Mesenchymal stem cell (in vitro differentiated cells and primary cell): ENCODE results near the gene SDF4.
A peak's percentile ranks its signal among the peaks of the same experiment; 100 is the strongest.

ENCODE experiments used
- DNase-seq: peaks from one replicate; pipeline ENCODE4 v3.0.0-alpha.2; 2013
- H2AFZ ChIP-seq: one replicate; pipeline ENCODE4 v1.6.1; 2013; ENCODE audit warnings: low read depth, mild to moderate bottlenecking, control low read depth, inconsistent platforms, low read length, moderate library complexity
- H2AK5ac ChIP-seq: 2 replicates; pipeline ENCODE4 v1.6.1; 2013; ENCODE audit warnings: low read length, moderate library complexity, mild to moderate bottlenecking, inconsistent platforms; ENCODE audit not compliant: severe bottlenecking
- H2BK120ac ChIP-seq: one replicate; pipeline ENCODE4 v1.6.1; 2013; ENCODE audit warnings: low read depth, mild to moderate bottlenecking, inconsistent platforms, low read length, moderate library complexity
- H2BK12ac ChIP-seq, 2 experiments: one replicate each; pipeline ENCODE4 v1.6.1; 2013; ENCODE audit warnings: inconsistent platforms in 2 of 2, low read length in 2 of 2, mild to moderate bottlenecking in 2 of 2, moderate library complexity in 2 of 2, control low read depth in 1 of 2
- H2BK15ac ChIP-seq: one replicate; pipeline ENCODE4 v1.6.1; 2013; ENCODE audit warnings: mild to moderate bottlenecking, low read depth, inconsistent platforms; ENCODE audit not compliant: poor library complexity, severe bottlenecking
- H2BK5ac ChIP-seq: 2 replicates; pipeline ENCODE4 v1.6.1; 2013; ENCODE audit warnings: low read depth, mild to moderate bottlenecking, low read length, control low read depth, inconsistent platforms; ENCODE audit not compliant: poor library complexity, severe bottlenecking
- H3K14ac ChIP-seq, 2 experiments: one replicate each; pipeline ENCODE4 v1.6.1; 2013; ENCODE audit warnings: inconsistent platforms in 2 of 2, low read length in 2 of 2, control low read depth in 1 of 2, mild to moderate bottlenecking in 1 of 2, moderate library complexity in 1 of 2
- H3K18ac ChIP-seq, 2 experiments: one replicate each; pipeline ENCODE4 v1.6.1; 2013; ENCODE audit warnings: inconsistent platforms in 2 of 2, low read length in 2 of 2, control low read depth in 1 of 2, low read depth in 1 of 2, mild to moderate bottlenecking in 1 of 2
- H3K23ac ChIP-seq, 2 experiments: one replicate each; pipeline ENCODE4 v1.6.1; 2013; ENCODE audit warnings: inconsistent platforms in 2 of 2, low read length in 2 of 2, mild to moderate bottlenecking in 2 of 2, moderate library complexity in 2 of 2, control low read depth in 1 of 2
- H3K27ac ChIP-seq: 2 replicates; pipeline ENCODE4 v1.5.1; 2013; ENCODE audit warnings: mild to moderate bottlenecking, moderate library complexity, low read length, control low read depth, inconsistent platforms; ENCODE audit not compliant: poor library complexity, severe bottlenecking
- H3K27me3 ChIP-seq, 2 experiments: 2 replicates each; pipeline versions ENCODE4 v1.6.1 to v1.7.0; 2013; ENCODE audit warnings: low read length in 2 of 2, mild to moderate bottlenecking in 2 of 2, moderate library complexity in 2 of 2, control low read depth in 1 of 2, inconsistent platforms in 1 of 2; ENCODE audit not compliant: control insufficient read depth in 1 of 2, insufficient read depth in 1 of 2
- H3K36me3 ChIP-seq, 2 experiments: 2 replicates each; pipeline versions ENCODE4 v1.6.1 to v1.7.0; 2013; ENCODE audit warnings: low read length in 2 of 2, control low read depth in 1 of 2, inconsistent platforms in 1 of 2, low read depth in 1 of 2, mild to moderate bottlenecking in 1 of 2; ENCODE audit not compliant: insufficient read depth in 2 of 2, control insufficient read depth in 1 of 2
- H3K4ac ChIP-seq, 2 experiments: one replicate each; pipeline ENCODE4 v1.6.1; 2013; ENCODE audit warnings: inconsistent platforms in 2 of 2, low read length in 2 of 2, mild to moderate bottlenecking in 2 of 2, moderate library complexity in 2 of 2, control low read depth in 1 of 2, low read depth in 1 of 2
- H3K4me1 ChIP-seq: 2 replicates; pipeline ENCODE4 v1.6.1; 2013; ENCODE audit warnings: low read depth, low read length, control low read depth; ENCODE audit not compliant: control insufficient read depth, insufficient read depth
- H3K4me2 ChIP-seq: 2 replicates; pipeline ENCODE4 v1.6.1; 2013; ENCODE audit warnings: low read length, mild to moderate bottlenecking, inconsistent platforms; ENCODE audit not compliant: poor library complexity, severe bottlenecking
- H3K4me3 ChIP-seq, 2 experiments: 2 replicates each; pipeline versions ENCODE4 v1.5.1 to v1.7.0; 2013; ENCODE audit warnings: low read length in 2 of 2, mild to moderate bottlenecking in 2 of 2, control low read depth in 1 of 2, low read depth in 1 of 2; ENCODE audit not compliant: insufficient read depth in 1 of 2
- H3K79me1 ChIP-seq: replicated peaks from 2 replicates; pipeline ENCODE4 v1.6.1; 2013; ENCODE audit warnings: mild to moderate bottlenecking, control low read depth, low read length, inconsistent platforms; ENCODE audit not compliant: poor library complexity, severe bottlenecking
- H3K9ac ChIP-seq: 2 replicates; pipeline ENCODE4 v1.7.0; 2013; ENCODE audit warnings: mild to moderate bottlenecking, low read length, moderate library complexity
- H3K9me3 ChIP-seq: 2 replicates; pipeline ENCODE4 v1.7.0; 2013; ENCODE audit warnings: mild to moderate bottlenecking, low read length; ENCODE audit not compliant: control insufficient read depth
- H4K8ac ChIP-seq: one replicate; pipeline ENCODE4 v1.6.1; 2013; ENCODE audit warnings: inconsistent platforms, mild to moderate bottlenecking, low read length, moderate library complexity
- H4K91ac ChIP-seq: one replicate; pipeline ENCODE4 v1.6.1; 2013; ENCODE audit warnings: mild to moderate bottlenecking, low read length, inconsistent platforms
- WGBS: methylation state at CpG from one replicate; pipeline ENCODE4 v1.1.7; 2013; ENCODE audit warnings: mixed read lengths; 5-methylcytosine and 5-hydroxymethylcytosine counted together

SDF4 gene

DNA sequence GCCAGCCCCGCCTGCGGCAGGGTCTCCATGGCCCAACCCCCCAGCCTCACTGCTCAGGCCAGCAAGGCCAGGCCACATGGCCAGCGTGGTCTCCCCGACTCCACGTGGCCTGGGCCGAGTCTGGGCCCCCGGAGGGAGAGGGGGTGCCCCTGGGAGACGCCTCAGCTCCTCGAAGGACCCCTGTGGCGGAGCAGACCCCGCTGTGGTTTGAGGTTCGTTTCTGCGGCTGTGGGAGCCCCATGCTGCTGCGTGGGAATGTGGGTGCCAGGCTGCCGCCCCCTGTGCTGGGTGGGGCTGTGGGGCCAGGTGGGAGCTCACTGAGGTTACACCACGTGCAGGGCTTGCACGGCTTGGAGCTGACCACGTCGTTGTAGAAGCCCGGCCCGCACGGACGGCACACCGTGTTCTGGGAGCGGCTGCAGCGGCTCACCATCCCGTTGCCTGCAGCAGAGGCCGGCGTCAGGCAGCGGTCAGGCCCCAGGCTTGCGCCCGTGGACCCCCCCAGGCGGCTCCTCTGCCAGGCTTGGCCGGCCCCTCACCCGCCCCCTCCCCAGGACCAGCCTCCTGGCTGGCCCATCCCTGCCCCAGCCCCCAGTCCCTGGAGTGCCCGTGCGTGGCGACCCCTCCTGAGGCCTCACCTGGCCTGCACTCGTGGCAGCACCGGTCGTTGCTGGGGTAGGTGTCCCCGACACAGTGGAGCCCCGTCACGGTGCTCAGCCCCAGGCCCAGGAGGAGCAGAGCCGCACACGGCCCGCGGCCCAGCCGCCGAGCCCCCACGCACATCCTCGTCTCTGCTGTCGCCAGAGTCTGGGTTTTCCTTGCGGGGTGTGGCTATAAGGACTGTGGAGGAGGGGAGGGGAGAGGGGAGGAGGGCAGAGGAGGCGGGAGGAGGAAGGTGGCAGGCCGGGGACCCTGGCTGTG, 18.2 kb downstream of the SDF4 start, which contains the start of gene TNFRSF4:
Gene TNFRSF4, minus strand, starts transcription at position 809 of the 921 bp plus-strand sequence. Its CDS starts 26 bp downstream, at position 783.
- H3K27me3 ChIP-seq: peaks cover 0 to 4% of the 10 kb centered on the region in 2 experiments

GRCh38 chr1:1212780-1213344, 18.9 kb downstream of the SDF4 start:
- Histone ChIP-seq H3K4ac (no peak overlapping the region), H2BK15ac (no peak overlapping the region), H3K14ac (no peak overlapping the region), H4K91ac (no peak overlapping the region), H2BK12ac (no peak overlapping the region), H3K9ac (no peak overlapping the region), H2AFZ (no peak overlapping the region), H3K27me3 (peaks cover 0 to 4% of the 10 kb centered on the region in 2 experiments), H2BK5ac (no peak overlapping the region), H3K79me1 (peaks cover 15% of the 10 kb centered on the region), H2BK120ac (no peak overlapping the region), H3K4me2 (no peak overlapping the region), H3K18ac (no peak overlapping the region), H4K8ac (no peak overlapping the region), H3K4me1 (peaks cover 65% of the 10 kb centered on the region), H3K23ac (peak overlapping the region in 1 of 2 experiments; percentile 18), H3K4me3 (no peak overlapping the region), H3K36me3 (peaks cover 21 to 35% of the 10 kb centered on the region in 2 experiments), H2AK5ac (no peak overlapping the region), H3K9me3 (no peaks in the 10 kb centered on the region), H3K27ac (no peak overlapping the region)
- WGBS: 90% methylated on average over 21 of the region's 24 CpGs
- DNase-seq: no peak

More for the DNA sequence above, 18.2 kb downstream of the SDF4 start, which contains the start of gene TNFRSF4:
- peaks cover 29 to 42% of the 10 kb centered on the region in 2 experiments for H3K36me3 ChIP-seq
- H3K23ac ChIP-seq: peak within 1 kb of the TSS in 1 of 2 experiments; percentile 18
- H2BK5ac ChIP-seq: no peak within 1 kb of the TSS
- H3K18ac ChIP-seq: no peak within 1 kb of the TSS
- no peak within 1 kb of the TSS for H3K9ac ChIP-seq
- H3K4ac ChIP-seq: no peak within 1 kb of the TSS
- H2BK12ac ChIP-seq: no peak within 1 kb of the TSS
- no peak within 1 kb of the TSS for H3K4me2 ChIP-seq
- peaks cover 16% of the 10 kb centered on the region for H3K79me1 ChIP-seq
- H2AFZ ChIP-seq: no peak within 1 kb of the TSS
- no peak within 1 kb of the TSS for H3K27ac ChIP-seq
- no peak within 1 kb of the TSS for H3K4me3 ChIP-seq
- H2BK15ac ChIP-seq: no peak within 1 kb of the TSS
- no peak within 1 kb of the TSS for H4K91ac ChIP-seq
- H4K8ac ChIP-seq: no peak within 1 kb of the TSS
- peaks cover 66% of the 10 kb centered on the region for H3K4me1 ChIP-seq
- H3K9me3 ChIP-seq: no peaks in the 10 kb centered on the region
- 90% methylated on average over 56 of the region's 56 CpGs for WGBS
- no peak within 1 kb of the TSS for H2BK120ac ChIP-seq
- no peak for DNase-seq
- no peak within 1 kb of the TSS for H3K14ac ChIP-seq
- H2AK5ac ChIP-seq: no peak within 1 kb of the TSS

- DNase-seq: no peak
- H3K27ac ChIP-seq: no peak overlapping the region
These were observed 20.0 kb downstream of the SDF4 start for GRCh38 chr1:1211541-1212441.

More at GRCh38 chr1:1211541-1212441, 20.0 kb downstream of the SDF4 start:
- H2BK15ac ChIP-seq: peak overlapping the region; percentile 20
- H3K9ac ChIP-seq: no peak overlapping the region
- no peak overlapping the region for H3K23ac ChIP-seq
- H3K4me3 ChIP-seq: no peak overlapping the region
- H3K36me3 ChIP-seq: peaks cover 12 to 24% of the 10 kb centered on the region in 2 experiments
- no peak overlapping the region for H3K4ac ChIP-seq
- no peak overlapping the region for H2BK12ac ChIP-seq
- no peak overlapping the region for H3K18ac ChIP-seq
- no peak overlapping the region for H2BK5ac ChIP-seq
- H3K4me1 ChIP-seq: peaks cover 66% of the 10 kb centered on the region
- H3K9me3 ChIP-seq: no peaks in the 10 kb centered on the region
- H3K27me3 ChIP-seq: peaks cover 0 to 13% of the 10 kb centered on the region in 2 experiments
- no peak overlapping the region for H4K8ac ChIP-seq
- H2AFZ ChIP-seq: no peak overlapping the region
- H2BK120ac ChIP-seq: no peak overlapping the region
- peak overlapping the region; percentile 21 for H4K91ac ChIP-seq
- WGBS: 92% methylated on average over 28 of the region's 28 CpGs
- no peak overlapping the region for H3K14ac ChIP-seq
- no peak overlapping the region for H2AK5ac ChIP-seq
- no peak overlapping the region for H3K4me2 ChIP-seq
- H3K79me1 ChIP-seq: peaks cover 12% of the 10 kb centered on the region
